Trophoblast cell (in vitro differentiated cells and primary cell): ENCODE data around the gene GPR156.

Experiments used
- DNase-seq, 2 donors: peaks; one replicate each; pipeline ENCODE4 v3.0.0-alpha.2; 2016
- H2AFZ ChIP-seq: 2 replicates; pipeline ENCODE4 v1.6.1; 2013; ENCODE audit warnings: low read length, moderate library complexity, mild to moderate bottlenecking; ENCODE audit not compliant: insufficient read depth, poor library complexity
- H2AK5ac ChIP-seq: 2 replicates; pipeline ENCODE4 v1.6.1; 2013; ENCODE audit warnings: mild to moderate bottlenecking, low read length
- H2BK120ac ChIP-seq: 2 replicates; pipeline ENCODE4 v1.6.1; 2013; ENCODE audit warnings: low read length, mild to moderate bottlenecking, moderate library complexity; ENCODE audit not compliant: insufficient read depth, poor library complexity
- H2BK12ac ChIP-seq: 2 replicates; pipeline ENCODE4 v1.6.1; 2013; ENCODE audit warnings: mild to moderate bottlenecking, low read length, moderate library complexity
- H2BK5ac ChIP-seq: 2 replicates; pipeline ENCODE4 v1.6.1; 2013; ENCODE audit warnings: low read length, low read depth, moderate library complexity, mild to moderate bottlenecking; ENCODE audit not compliant: poor library complexity
- H3K14ac ChIP-seq: 2 replicates; pipeline ENCODE4 v1.6.1; 2013; ENCODE audit warnings: mild to moderate bottlenecking, low read length
- H3K18ac ChIP-seq: 2 replicates; pipeline ENCODE4 v1.6.1; 2013; ENCODE audit warnings: mild to moderate bottlenecking, low read length
- H3K23ac ChIP-seq: 2 replicates; pipeline ENCODE4 v1.6.1; 2013; ENCODE audit warnings: low read length
- H3K27ac ChIP-seq: 2 replicates; pipeline ENCODE4 v1.5.1; 2013; ENCODE audit warnings: low read depth, mild to moderate bottlenecking, inconsistent platforms, low read length, moderate library complexity
- H3K27me3 ChIP-seq: 2 replicates; pipeline ENCODE4 v1.6.1; 2013; ENCODE audit warnings: inconsistent platforms, mild to moderate bottlenecking, low read length, moderate library complexity; ENCODE audit not compliant: insufficient read depth
- H3K36me3 ChIP-seq, 2 experiments: 1 replicate in 1 of 2; 2 replicates in 1 of 2; pipeline ENCODE4 v1.6.1; 2013; ENCODE audit warnings: low read length in 2 of 2, mild to moderate bottlenecking in 2 of 2, moderate library complexity in 1 of 2; ENCODE audit not compliant: insufficient read depth in 2 of 2, control insufficient read depth in 1 of 2
- H3K4ac ChIP-seq: 2 replicates; pipeline ENCODE4 v1.6.1; 2013; ENCODE audit warnings: low read depth, mild to moderate bottlenecking, low read length, moderate library complexity
- H3K4me1 ChIP-seq, 2 experiments: 1 replicate in 1 of 2; 2 replicates in 1 of 2; pipeline ENCODE4 v1.6.1; 2013; ENCODE audit warnings: low read length in 2 of 2, mild to moderate bottlenecking in 2 of 2, moderate library complexity in 1 of 2; ENCODE audit not compliant: insufficient read depth in 2 of 2, control insufficient read depth in 1 of 2
- H3K4me2 ChIP-seq: 2 replicates; pipeline ENCODE4 v1.6.1; 2013; ENCODE audit warnings: inconsistent platforms, mild to moderate bottlenecking, low read length, moderate library complexity
- H3K4me3 ChIP-seq: 2 replicates; pipeline ENCODE4 v1.5.1; 2013; ENCODE audit warnings: mild to moderate bottlenecking, low read depth, low read length, inconsistent platforms
- H3K79me1 ChIP-seq: one replicate; pipeline ENCODE4 v1.6.1; 2013; ENCODE audit warnings: low read length
- H3K79me2 ChIP-seq: 2 replicates; pipeline ENCODE4 v1.6.1; 2013; ENCODE audit warnings: low read length, mild to moderate bottlenecking; ENCODE audit not compliant: control insufficient read depth, insufficient read depth, poor library complexity
- H3K9ac ChIP-seq: 2 replicates; pipeline ENCODE4 v1.6.1; 2013; ENCODE audit warnings: mild to moderate bottlenecking, low read length
- H3K9me3 ChIP-seq: 2 replicates; pipeline ENCODE4 v1.6.1; 2013; ENCODE audit warnings: low read depth, mild to moderate bottlenecking, control low read depth, inconsistent platforms, low read length; ENCODE audit not compliant: insufficient read depth
- H4K12ac ChIP-seq: 2 replicates; pipeline ENCODE4 v1.6.1; 2013; ENCODE audit warnings: low read depth, mild to moderate bottlenecking, low read length, moderate library complexity
- H4K8ac ChIP-seq: 2 replicates; pipeline ENCODE4 v1.6.1; 2013; ENCODE audit warnings: low read depth, mild to moderate bottlenecking, low read length, moderate library complexity
- H4K91ac ChIP-seq: one replicate; pipeline ENCODE4 v1.6.1; 2013; ENCODE audit warnings: low read depth, mild to moderate bottlenecking, low read length, moderate library complexity
- WGBS: extraction: QIAGEN DNeasy Blood & Tissue Kit; methylation state at CpG from one replicate; pipeline ENCODE4 v1.1.7; 2013; ENCODE audit warnings: missing lambda C conversion rate; ENCODE audit not compliant: insufficient read length, insufficient coverage; ENCODE audit errors: extremely low coverage; 5-methylcytosine and 5-hydroxymethylcytosine counted together

Gene GPR156

DNA sequence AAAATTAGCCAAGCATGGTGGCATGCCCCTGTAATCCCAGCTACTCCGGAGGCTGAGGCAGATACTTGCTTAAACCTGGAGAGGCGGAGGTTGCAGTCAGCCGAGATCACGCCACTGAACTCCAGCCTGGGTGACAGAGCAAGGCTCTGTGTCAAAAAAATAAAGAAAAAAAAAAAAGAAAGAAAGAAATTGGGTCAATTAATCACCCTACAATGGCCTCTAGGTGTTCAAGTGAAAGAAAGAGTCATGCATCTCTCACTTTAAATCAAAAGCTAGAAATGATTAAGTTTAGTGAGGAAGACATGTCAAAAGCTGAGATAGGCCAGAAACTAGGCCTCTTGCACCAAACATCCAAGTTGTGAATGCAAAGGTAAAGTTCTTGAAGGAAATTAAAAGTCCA, 145.9 kb downstream of the GPR156 start:
- WGBS = no CpG with 5 or more reads among the region's 4 CpGs
- H2BK5ac ChIP-seq = no peak overlapping the region
- no peak overlapping the region for H2AK5ac ChIP-seq
- no peaks in the 10 kb centered on the region for H3K9me3 ChIP-seq
- no peaks in the 10 kb centered on the region for H3K36me3 ChIP-seq
- H3K79me2 ChIP-seq = no peaks in the 10 kb centered on the region
- no peak overlapping the region for H3K23ac ChIP-seq
- no peak overlapping the region for H3K18ac ChIP-seq
- H2BK120ac ChIP-seq = no peak overlapping the region
- no peak overlapping the region for H3K4me3 ChIP-seq
- peaks cover 9% of the 10 kb centered on the region for H3K79me1 ChIP-seq
- no peaks in the 10 kb centered on the region for H3K27me3 ChIP-seq
- H4K12ac ChIP-seq = no peak overlapping the region
- H4K91ac ChIP-seq = no peak overlapping the region
- no peak overlapping the region for H3K4ac ChIP-seq
- DNase-seq = no peak
- no peak overlapping the region for H3K14ac ChIP-seq
- H3K4me2 ChIP-seq = no peak overlapping the region
- no peak overlapping the region for H2AFZ ChIP-seq
- H3K9ac ChIP-seq = no peak overlapping the region
- no peak overlapping the region for H3K27ac ChIP-seq
- no peak overlapping the region for H4K8ac ChIP-seq
- no peak overlapping the region for H2BK12ac ChIP-seq
- peaks cover 6 to 7% of the 10 kb centered on the region in 2 experiments for H3K4me1 ChIP-seq

GRCh38 chr3:120137548-120137947, 147.5 kb downstream of the GPR156 start:
- Histone ChIP-seq H2BK5ac (no peak overlapping the region), H4K91ac (peak overlapping the region; percentile 70), H2AK5ac (no peak overlapping the region), H3K14ac (no peak overlapping the region), H3K23ac (no peak overlapping the region), H3K18ac (no peak overlapping the region), H3K9me3 (no peaks in the 10 kb centered on the region), H4K8ac (peak overlapping the region; percentile 45), H3K27me3 (no peaks in the 10 kb centered on the region), H2BK12ac (peak overlapping the region; percentile 84), H3K9ac (no peak overlapping the region), H3K36me3 (no peaks in the 10 kb centered on the region), H3K4me1 (peaks cover 0 to 6% of the 10 kb centered on the region in 2 experiments), H3K79me2 (no peaks in the 10 kb centered on the region), H3K4ac (no peak overlapping the region), H3K79me1 (peaks cover 7% of the 10 kb centered on the region), H2AFZ (no peak overlapping the region), H4K12ac (no peak overlapping the region), H3K4me2 (no peak overlapping the region), H3K4me3 (no peak overlapping the region), H3K27ac (no peak overlapping the region), H2BK120ac (peak overlapping the region; percentile 31)
- WGBS = no CpG with 5 or more reads among the region's 2 CpGs
- DNase-seq = no peak

DNA sequence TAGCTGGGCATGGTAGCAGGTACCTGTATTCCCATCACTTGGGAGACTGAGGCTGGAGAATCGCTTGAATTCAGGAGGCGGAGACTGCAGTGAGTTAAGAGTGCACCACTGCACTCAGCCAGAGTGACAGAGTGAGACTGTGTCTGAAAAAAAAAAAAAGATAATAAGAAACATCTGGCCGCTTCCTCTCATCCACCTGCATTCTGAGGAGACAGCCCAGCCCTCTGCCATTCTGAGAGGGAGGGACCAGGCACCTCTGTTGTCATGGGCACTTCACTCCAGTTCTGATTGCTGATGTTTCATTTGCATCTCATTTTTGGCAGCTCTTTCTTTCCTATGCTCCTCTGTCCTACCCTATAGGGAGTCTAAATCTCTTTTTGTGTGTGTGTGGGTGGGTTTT, 154.4 kb downstream of the GPR156 start:
- Histone ChIP-seq H4K8ac (no peak overlapping the region), H3K4me1 (peaks cover 0 to 3% of the 10 kb centered on the region in 2 experiments), H4K12ac (no peak overlapping the region), H2BK5ac (no peak overlapping the region), H3K9me3 (no peaks in the 10 kb centered on the region), H3K79me1 (peaks cover 3% of the 10 kb centered on the region), H3K4ac (no peak overlapping the region), H2BK120ac (no peak overlapping the region), H3K36me3 (no peaks in the 10 kb centered on the region), H2AK5ac (no peak overlapping the region), H3K4me3 (no peak overlapping the region), H3K27ac (no peak overlapping the region), H3K79me2 (no peaks in the 10 kb centered on the region), H4K91ac (no peak overlapping the region), H3K14ac (no peak overlapping the region), H3K4me2 (no peak overlapping the region), H3K18ac (no peak overlapping the region), H2BK12ac (no peak overlapping the region), H3K23ac (no peak overlapping the region), H3K27me3 (no peaks in the 10 kb centered on the region), H2AFZ (no peak overlapping the region), H3K9ac (no peak overlapping the region)
- no CpG with 5 or more reads among the region's 3 CpGs for WGBS
- DNase-seq = no peak

DNA sequence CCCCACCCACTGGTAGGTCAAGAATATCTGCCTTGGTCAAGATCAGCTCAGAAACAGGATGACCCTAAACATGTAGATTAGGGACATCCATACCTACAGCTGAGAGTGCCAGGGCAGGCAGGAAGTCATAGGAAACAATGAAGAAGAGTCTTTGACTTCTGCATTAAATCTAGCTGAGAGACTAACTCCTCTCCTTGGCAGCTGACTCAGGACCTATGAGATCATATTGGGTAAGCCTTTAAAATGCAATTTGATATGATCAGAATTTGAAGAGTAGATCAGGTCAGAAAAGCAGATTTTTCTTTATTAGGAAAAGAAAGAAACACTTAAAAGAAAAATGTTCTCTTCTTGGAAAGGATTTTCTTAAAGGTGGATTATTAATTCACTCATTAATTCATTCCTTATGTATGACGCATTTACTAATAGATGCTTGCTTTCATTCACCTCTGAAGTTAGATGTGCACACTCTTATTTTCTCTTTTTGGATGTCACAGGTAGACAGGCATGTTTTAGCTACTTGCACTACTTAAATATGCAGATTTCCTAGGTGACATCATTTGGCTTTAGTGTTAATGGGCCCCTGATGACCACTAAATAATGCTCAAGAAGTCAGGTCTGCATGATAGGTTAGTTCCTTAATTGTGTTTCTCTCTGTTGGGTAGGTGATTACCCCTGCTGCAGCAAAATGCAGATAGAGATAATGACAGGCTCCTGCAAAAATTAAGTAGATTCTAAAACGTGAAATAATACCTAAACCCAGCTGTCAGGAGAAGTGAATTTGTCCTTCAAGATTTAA, 155.1 kb downstream of the GPR156 start:
- Histone ChIP-seq H2BK120ac (no peak overlapping the region), H3K27ac (no peak overlapping the region), H3K4me2 (no peak overlapping the region), H2BK12ac (no peak overlapping the region), H3K36me3 (no peaks in the 10 kb centered on the region), H2AFZ (no peak overlapping the region), H2AK5ac (no peak overlapping the region), H3K79me2 (no peaks in the 10 kb centered on the region), H3K4ac (no peak overlapping the region), H3K79me1 (peaks cover 1% of the 10 kb centered on the region), H3K14ac (no peak overlapping the region), H4K12ac (no peak overlapping the region), H3K23ac (no peak overlapping the region), H3K27me3 (no peaks in the 10 kb centered on the region), H2BK5ac (no peak overlapping the region), H3K18ac (no peak overlapping the region), H4K91ac (no peak overlapping the region), H3K4me1 (no peaks in the 10 kb centered on the region), H3K9me3 (no peaks in the 10 kb centered on the region), H3K9ac (no peak overlapping the region), H4K8ac (no peak overlapping the region), H3K4me3 (no peak overlapping the region)
- no peak for DNase-seq
- WGBS = no CpG with 5 or more reads among the region's 2 CpGs
